ENCODE measurements around the gene PGAP3.

DNA sequence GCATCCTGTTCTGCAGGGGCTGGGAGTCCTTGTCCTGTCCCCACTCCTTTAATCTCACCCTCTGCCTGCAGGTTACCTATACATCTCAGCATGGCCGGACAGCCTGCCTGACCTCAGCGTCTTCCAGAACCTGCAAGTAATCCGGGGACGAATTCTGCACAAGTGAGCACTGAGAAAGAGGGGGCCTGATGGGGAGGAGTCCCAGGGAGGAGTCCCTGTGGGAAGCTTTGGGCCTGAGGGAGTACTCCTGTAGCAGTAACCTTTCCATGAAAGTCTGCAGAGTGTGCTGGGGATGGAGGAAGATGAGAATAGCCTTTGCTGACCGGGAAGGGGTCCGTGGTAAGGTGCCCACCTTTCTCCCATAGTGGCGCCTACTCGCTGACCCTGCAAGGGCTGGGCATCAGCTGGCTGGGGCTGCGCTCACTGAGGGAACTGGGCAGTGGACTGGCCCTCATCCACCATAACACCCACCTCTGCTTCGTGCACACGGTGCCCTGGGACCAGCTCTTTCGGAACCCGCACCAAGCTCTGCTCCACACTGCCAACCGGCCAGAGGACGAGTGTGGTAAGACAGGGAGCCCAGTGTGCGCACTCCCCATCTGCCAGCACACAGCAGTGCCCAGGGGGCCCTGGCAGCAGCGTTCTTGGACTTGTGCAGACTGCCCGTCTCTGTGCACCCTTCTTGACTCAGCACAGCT lies 27.7 kb upstream of the PGAP3 start:
- TF ChIP-seq, protein P1, sequence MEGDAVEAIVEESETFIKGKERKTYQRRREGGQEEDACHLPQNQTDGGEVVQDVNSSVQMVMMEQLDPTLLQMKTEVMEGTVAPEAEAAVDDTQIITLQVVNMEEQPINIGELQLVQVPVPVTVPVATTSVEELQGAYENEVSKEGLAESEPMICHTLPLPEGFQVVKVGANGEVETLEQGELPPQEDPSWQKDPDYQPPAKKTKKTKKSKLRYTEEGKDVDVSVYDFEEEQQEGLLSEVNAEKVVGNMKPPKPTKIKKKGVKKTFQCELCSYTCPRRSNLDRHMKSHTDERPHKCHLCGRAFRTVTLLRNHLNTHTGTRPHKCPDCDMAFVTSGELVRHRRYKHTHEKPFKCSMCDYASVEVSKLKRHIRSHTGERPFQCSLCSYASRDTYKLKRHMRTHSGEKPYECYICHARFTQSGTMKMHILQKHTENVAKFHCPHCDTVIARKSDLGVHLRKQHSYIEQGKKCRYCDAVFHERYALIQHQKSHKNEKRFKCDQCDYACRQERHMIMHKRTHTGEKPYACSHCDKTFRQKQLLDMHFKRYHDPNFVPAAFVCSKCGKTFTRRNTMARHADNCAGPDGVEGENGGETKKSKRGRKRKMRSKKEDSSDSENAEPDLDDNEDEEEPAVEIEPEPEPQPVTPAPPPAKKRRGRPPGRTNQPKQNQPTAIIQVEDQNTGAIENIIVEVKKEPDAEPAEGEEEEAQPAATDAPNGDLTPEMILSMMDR (IDR thresholded peaks at IDR 0.05): no peak
- no peak for TF ChIP-seq ZFX (IDR thresholded peaks at IDR 0.05; ENCODE audit: borderline replicate concordance)

Measured in 22Rv1 (cell line).